Raji (cell line): ENCODE measurements around the gene TPD52L3.

ENCODE experiments used
- POLR2A ChIP-seq: IDR thresholded peaks from 2 replicates; pipeline ENCODE4 v1.6.1; 2011; ENCODE audit warnings: low read depth, low read length, control low read depth; ENCODE audit not compliant: insufficient read depth

Gene TPD52L3

GRCh38 chr9:6328103-6328502, at the start of gene TPD52L3:
TPD52L3 (plus strand) TSS chr9:6328375; CDS start chr9:6328596, 221 bp downstream.
- TF ChIP-seq POLR2A, result no peak

- TF ChIP-seq POLR2A, result no peak
Observed at GRCh38 chr9:6301858-6302257, 26.3 kb upstream of the TPD52L3 start.

GRCh38 chr9:6302417-6302816, 25.8 kb upstream of the TPD52L3 start:
- TF ChIP-seq POLR2A, result no peak

- TF ChIP-seq POLR2A, result no peak
Observed at GRCh38 chr9:6304232-6304631, 23.9 kb upstream of the TPD52L3 start.

- TF ChIP-seq POLR2A, result no peak
Observed at GRCh38 chr9:6305954-6306563, 22.1 kb upstream of the TPD52L3 start.

GRCh38 chr9:6307551-6308096, 20.6 kb upstream of the TPD52L3 start:
- TF ChIP-seq POLR2A, result no peak

GRCh38 chr9:6330958-6331634, 2.9 kb downstream of the TPD52L3 start:
- TF ChIP-seq POLR2A, result no peak

- TF ChIP-seq POLR2A, result no peak
Observed at GRCh38 chr9:6334305-6334704, 6.1 kb downstream of the TPD52L3 start.

GRCh38 chr9:6348766-6349165, 20.6 kb downstream of the TPD52L3 start:
- TF ChIP-seq POLR2A, result no peak

- TF ChIP-seq POLR2A, result no peak
Observed at GRCh38 chr9:6351737-6352136, 23.6 kb downstream of the TPD52L3 start.

- no peak for TF ChIP-seq POLR2A
Observed at GRCh38 chr9:6354072-6354686, 26.0 kb downstream of the TPD52L3 start.

- no peak for TF ChIP-seq POLR2A
Observed at GRCh38 chr9:6355728-6356127, 27.6 kb downstream of the TPD52L3 start.

- no peak for TF ChIP-seq POLR2A
Observed at GRCh38 chr9:6356441-6356840, 28.3 kb downstream of the TPD52L3 start.

GRCh38 chr9:6356904-6357303, 28.7 kb downstream of the TPD52L3 start:
- no peak for TF ChIP-seq POLR2A

- no peak for TF ChIP-seq POLR2A
Observed at GRCh38 chr9:6367128-6367890, 39.1 kb downstream of the TPD52L3 start.

GRCh38 chr9:6368831-6369230, 40.7 kb downstream of the TPD52L3 start:
- no peak for TF ChIP-seq POLR2A
